NCI-H748 (cell line): ENCODE measurements around the gene TBC1D3B.
"Not testable (repeated sequence)": the region's sequence is repeated elsewhere in the genome, so short reads cannot be mapped to it uniquely, and the experiment has no call there.

Experiments used
- DNase-seq: peaks from one replicate; lab custom pipeline; 2025; ENCODE audit not compliant: unreplicated experiment; lab: John Stamatoyannopoulos, UW

TBC1D3B gene

GRCh38 chr17:36176536-36176935 is at the start of gene TBC1D3B:
TBC1D3B (minus strand) TSS chr17:36176636; CDS start chr17:36175050, 1,586 bp downstream.
- DNase-seq: not testable (repeated sequence)

GRCh38 chr17:36222967-36223366 is 46.5 kb upstream of the TBC1D3B start:
- DNase-seq: not testable (repeated sequence)

GRCh38 chr17:36221581-36222100 is 45.2 kb upstream of the TBC1D3B start:
- not testable (repeated sequence) for DNase-seq

DNA sequence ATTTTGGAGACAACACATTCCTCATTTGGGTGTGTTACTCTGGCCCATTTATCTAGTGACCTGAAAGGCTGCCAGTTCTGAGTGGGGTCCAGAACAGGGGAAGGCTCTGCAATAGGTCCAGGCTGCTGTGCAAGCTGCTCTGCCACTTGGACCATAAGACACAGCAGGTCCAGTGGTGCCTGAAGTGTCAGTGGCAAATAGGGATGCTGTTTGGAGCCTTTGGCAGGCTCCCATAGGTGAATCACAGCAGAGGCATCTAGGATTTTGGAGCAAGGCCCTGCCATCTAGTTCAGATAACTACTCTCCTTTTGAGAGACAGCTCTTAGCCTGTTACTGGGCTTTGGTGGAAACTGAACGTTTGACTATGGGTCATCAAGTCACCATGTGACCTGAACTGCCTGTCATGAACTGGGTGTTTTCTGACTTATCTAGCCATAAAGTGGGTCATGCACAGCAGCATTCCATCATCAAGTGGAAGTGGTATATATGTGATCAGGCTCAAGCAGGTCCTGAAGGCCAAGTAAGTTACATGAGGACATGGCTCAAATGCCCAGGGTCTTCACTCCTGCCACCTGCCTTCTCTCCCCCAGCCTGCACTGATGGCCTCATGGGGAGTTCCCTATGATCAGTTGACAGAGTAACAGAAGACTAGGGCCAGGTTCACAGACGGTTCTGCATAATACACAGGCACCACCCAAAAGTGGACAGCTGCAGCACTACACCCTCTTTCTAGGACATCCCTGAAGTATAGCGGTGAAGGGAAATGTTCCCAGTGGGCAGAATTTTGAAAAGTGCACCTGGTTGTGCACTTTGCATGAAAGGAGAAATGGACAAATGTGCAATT is 44.5 kb upstream of the TBC1D3B start:
- not testable (repeated sequence) for DNase-seq

GRCh38 chr17:36219556-36219955 is 43.1 kb upstream of the TBC1D3B start:
- not testable (repeated sequence) for DNase-seq

DNA sequence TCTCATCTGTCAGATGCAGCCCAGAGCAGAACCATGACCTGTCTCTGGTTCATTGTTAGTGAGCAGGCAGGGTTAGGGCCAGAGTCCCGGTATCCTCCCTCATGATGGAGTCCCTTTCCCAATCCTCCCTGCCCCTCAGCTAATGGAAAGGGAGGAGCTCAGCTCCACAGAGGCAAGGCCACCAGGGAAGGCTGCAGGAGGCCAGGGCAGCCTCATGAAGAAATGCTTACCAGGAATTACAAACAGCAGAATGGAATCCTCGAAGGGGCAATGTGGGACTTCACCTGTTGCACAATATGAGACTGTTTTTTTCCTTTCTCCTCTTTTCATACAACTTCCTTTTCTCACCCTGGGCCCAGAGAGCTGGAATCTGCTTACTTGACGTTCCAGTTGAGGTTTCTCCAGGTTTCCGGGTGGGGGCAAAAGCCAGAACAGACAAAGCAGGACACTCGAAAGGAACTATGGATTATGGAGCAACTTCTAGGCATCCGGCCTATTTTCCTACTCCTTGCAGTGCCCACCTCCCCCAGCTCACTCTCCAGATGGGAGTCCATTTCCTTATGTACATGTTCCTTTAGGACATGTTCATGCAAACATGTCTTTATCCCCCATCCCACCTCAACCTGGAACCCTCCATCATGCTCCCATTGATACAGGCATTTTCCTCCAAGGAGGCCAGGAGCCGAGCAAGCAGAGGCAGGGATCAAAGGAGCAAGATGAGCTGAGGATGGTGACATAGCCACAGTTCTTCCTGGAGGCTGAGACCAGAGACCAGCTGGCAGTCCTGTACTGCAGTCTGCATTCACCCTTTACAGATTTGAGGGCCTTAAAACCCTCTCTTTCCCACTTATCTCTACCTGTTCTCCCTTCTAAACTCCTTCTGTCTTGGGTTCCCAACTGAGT is 39.2 kb upstream of the TBC1D3B start:
- DNase-seq: not testable (repeated sequence)

GRCh38 chr17:36214918-36215317 is 38.5 kb upstream of the TBC1D3B start:
- no peak for DNase-seq

DNA sequence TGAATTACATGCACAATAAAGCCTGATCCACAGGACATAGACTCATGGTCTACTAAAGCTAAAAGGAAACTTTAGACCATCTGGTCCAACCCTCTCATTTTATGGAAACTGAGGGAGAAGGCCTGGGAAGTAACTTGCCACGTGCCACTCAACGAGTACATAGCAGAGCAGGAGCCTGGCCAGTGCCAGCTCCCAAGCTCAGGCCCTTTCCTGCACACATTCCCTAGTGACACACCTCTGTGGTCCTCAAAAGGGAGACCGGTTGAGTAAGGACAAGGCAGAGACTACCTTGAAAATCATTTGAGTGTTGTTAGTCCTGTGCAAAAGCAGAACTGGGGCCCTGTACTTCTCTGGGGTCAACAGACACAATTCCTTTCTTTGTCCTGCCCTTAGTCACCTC is 37.3 kb upstream of the TBC1D3B start:
- DNase-seq: no peak

- DNase-seq: no peak
Observed at GRCh38 chr17:36212966-36213365, 36.5 kb upstream of the TBC1D3B start.

- no peak for DNase-seq
Observed at GRCh38 chr17:36212272-36212605, 35.8 kb upstream of the TBC1D3B start.

DNA sequence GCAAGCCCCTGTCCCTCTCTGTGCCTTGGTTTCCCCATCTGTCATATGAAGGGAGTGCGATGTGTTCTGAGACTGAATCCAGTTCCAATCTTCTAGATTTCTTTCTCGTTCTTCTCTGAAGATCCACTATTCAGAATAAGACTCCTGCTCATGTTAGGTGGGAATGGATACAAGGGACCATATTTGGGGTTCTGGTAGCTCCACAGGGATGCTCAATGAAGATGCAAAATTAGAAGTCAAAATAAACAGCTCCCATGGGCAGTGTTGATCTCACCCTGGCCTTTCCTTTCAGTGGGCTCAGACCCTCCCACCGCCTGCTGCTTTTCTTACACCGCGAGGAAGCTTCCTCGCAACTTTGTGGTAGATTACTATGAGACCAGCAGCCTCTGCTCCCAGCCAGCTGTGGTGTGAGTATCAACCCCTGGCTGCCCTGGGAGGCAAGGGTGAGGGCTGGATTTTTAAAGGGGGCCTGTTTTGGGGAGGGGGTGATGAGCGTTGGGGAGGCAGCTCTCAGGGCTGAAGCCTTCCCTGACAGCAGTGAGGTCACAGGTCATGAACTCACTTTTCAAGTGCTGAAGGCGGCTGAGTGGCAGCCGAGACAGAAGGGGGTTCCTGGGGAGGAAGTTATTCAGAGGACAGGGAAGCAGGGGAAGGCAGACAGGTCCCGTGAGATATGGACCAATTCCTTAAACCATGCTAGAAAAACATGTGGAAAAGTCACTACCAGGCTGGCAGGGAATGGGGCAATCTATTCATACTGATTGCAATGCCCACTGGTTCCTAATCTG is 35.2 kb upstream of the TBC1D3B start:
- not testable (repeated sequence) for DNase-seq

GRCh38 chr17:36210439-36211211 is 34.2 kb upstream of the TBC1D3B start, which contains the start of gene CCL4L2:
CCL4L2 (plus strand) TSS chr17:36211063.
- DNase-seq: not testable (repeated sequence)

DNA sequence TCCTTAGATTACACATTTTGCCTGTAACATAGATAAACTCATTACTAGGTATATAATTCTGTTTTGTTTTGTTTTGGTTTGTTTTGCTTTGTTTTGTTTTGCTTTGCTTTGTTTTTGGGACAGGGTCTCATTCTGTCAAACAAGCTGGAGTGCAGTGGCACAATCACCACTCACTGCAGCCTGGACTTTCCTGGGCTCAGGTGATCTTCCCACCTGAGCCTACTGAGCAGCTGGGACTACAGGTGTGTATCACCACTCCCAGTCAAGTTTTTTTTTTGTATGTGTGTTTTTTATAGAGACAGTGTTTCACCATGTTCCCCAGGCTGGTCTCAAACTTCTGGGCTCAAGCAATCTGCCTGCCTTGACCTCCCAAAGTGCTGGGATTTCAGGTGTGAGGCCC is 33.1 kb upstream of the TBC1D3B start:
- DNase-seq: no peak

DNA sequence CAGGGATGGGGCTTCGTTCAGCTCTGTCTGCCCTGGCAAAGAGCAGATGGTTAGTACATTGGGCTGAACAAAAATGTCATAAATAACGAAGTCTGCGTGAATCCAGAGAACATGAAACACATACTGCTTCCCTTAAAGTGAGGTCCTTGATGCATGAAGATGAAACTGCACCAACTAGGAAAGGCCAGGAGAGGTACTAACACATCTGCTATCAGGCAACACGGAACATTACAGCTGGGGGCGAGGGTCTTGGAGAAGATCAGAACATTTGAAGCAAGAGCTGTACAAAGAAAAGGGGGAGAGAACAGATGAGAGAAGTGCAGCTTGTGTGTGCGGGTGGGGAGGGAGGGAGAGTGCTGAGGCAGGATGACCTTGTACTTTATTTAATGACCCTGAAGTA is 30.9 kb upstream of the TBC1D3B start:
- DNase-seq: not testable (repeated sequence)

DNA sequence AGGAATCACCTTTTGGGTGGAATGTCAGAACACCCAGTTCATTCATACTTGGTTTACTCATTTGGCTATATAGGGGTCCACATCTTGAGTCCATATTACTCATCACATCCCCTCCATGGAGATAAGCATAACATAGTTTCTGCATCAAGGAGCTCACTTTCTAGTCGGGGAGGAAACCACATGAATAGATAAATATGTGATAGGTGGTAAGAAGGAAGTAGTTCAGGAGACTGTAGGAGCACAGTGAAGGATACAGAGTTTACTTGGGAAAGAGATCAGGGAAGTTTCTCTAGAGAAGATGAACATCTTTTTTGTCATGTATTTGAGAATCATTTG is 30.0 kb upstream of the TBC1D3B start:
- not testable (repeated sequence) for DNase-seq

GRCh38 chr17:36205637-36206485 is 29.4 kb upstream of the TBC1D3B start:
- DNase-seq: no peak

GRCh38 chr17:36204724-36205500 is 28.5 kb upstream of the TBC1D3B start:
- DNase-seq: no peak

DNA sequence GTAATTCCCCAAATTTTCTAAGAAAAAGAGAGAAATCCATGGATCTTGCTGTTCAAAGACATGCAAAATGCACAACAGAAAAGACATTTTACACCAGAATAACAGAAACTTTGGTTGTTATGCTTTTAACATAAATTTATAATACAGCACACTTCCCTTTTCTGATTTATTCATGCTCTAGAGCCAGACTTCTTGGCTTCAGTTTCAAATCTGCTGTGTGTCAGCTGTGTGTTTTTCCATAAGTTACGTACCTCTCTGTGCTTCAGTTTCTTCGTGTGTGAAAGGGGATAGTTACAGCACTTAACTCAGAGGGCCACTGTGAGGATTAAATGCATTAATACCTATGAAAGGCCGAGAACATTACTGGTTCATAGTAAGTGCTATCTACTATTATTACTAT is 26.9 kb upstream of the TBC1D3B start:
- no peak for DNase-seq
